Progenitor cell of endocrine pancreas (in vitro differentiated cells): Measurements from ENCODE around the gene SETD1B. TPM values are rescaled to one million over a fixed set of nuclear protein-coding genes. Genes with fewer than 3 reads are reported as not detected.

ENCODE experiments used
- DNase-seq: peaks from one replicate; pipeline ENCODE4 v3.0.0; 2021; ENCODE audit warnings: low spot score; ENCODE audit not compliant: unreplicated experiment
- H3K27ac Mint-ChIP-seq: 2 replicates; pipeline ENCODE4 v1.8.0; 2021; ENCODE audit warnings: mild to moderate bottlenecking, moderate library complexity, mixed read lengths
- H3K27me3 Mint-ChIP-seq: 2 replicates; pipeline ENCODE4 v1.8.0; 2021; ENCODE audit warnings: mixed read lengths
- H3K36me3 Mint-ChIP-seq: 2 replicates; pipeline ENCODE4 v1.8.0; 2022; ENCODE audit warnings: mixed read lengths; ENCODE audit not compliant: insufficient read depth
- H3K4me1 Mint-ChIP-seq: 2 replicates; pipeline ENCODE4 v1.8.0; 2021; ENCODE audit warnings: low read depth, mixed read lengths
- H3K4me3 Mint-ChIP-seq: 2 replicates; pipeline ENCODE4 v1.8.0; 2021; ENCODE audit warnings: low read depth, mild to moderate bottlenecking, moderate library complexity, mixed read lengths
- H3K9me3 Mint-ChIP-seq: 2 replicates; pipeline ENCODE4 v1.8.0; 2021; ENCODE audit warnings: low read depth, mixed read lengths
- CTCF ChIP-seq: fragments of 200-600 bp; sonication (generic); IDR thresholded peaks from one replicate; pipeline ENCODE4 v1.5.0; 2021; ENCODE audit warnings: antibody characterized with exemption, mild to moderate bottlenecking; ENCODE audit not compliant: unreplicated experiment
- total RNA-seq: library from RNA; stranded (reverse); gene quantifications from 2 replicates; pipeline ENCODE4 v1.2.1, GENCODE V29; 2021

Gene SETD1B
- total RNA-seq, 1 donor from 2014 or later = 28.6 TPM

- Mint-ChIP-seq H3K9me3 (no peaks in the 10 kb centered on the region), H3K4me3 (peak overlapping the region; percentile 77), H3K36me3 (peaks cover 19% of the 10 kb centered on the region), H3K27me3 (no peaks in the 10 kb centered on the region), H3K27ac (peak overlapping the region; percentile 42), H3K4me1 (peaks cover 15% of the 10 kb centered on the region)
- DNase-seq = no peak
- TF ChIP-seq CTCF = peak; percentile 19
These were observed 8.6 kb downstream of the SETD1B start for GRCh38 chr12:121812320-121812871.

- peaks cover 15% of the 10 kb centered on the region for H3K4me1 Mint-ChIP-seq
- TF ChIP-seq CTCF = no peak
- peaks cover 21% of the 10 kb centered on the region for H3K36me3 Mint-ChIP-seq
- H3K9me3 Mint-ChIP-seq = no peaks in the 10 kb centered on the region
- peak overlapping the region; percentile 77 for H3K4me3 Mint-ChIP-seq
- DNase-seq = no peak
- no peaks in the 10 kb centered on the region for H3K27me3 Mint-ChIP-seq
- H3K27ac Mint-ChIP-seq = peak overlapping the region; percentile 42
These were observed 9.4 kb downstream of the SETD1B start for GRCh38 chr12:121812921-121813896.

GRCh38 chr12:121813951-121814350 is 10.1 kb downstream of the SETD1B start:
- DNase-seq = no peak
- TF ChIP-seq CTCF = no peak
- H3K27ac Mint-ChIP-seq = no peak overlapping the region
- H3K36me3 Mint-ChIP-seq = peaks cover 17% of the 10 kb centered on the region
- no peaks in the 10 kb centered on the region for H3K27me3 Mint-ChIP-seq
- H3K4me1 Mint-ChIP-seq = peaks cover 15% of the 10 kb centered on the region
- H3K9me3 Mint-ChIP-seq = no peaks in the 10 kb centered on the region
- H3K4me3 Mint-ChIP-seq = no peak overlapping the region

- Mint-ChIP-seq H3K27ac (no peak overlapping the region), H3K9me3 (no peaks in the 10 kb centered on the region), H3K27me3 (no peaks in the 10 kb centered on the region), H3K36me3 (peaks cover 17% of the 10 kb centered on the region), H3K4me3 (no peak overlapping the region), H3K4me1 (peaks cover 15% of the 10 kb centered on the region)
- TF ChIP-seq CTCF = no peak
- DNase-seq = no peak
These were observed 10.8 kb downstream of the SETD1B start for GRCh38 chr12:121814429-121815119.

GRCh38 chr12:121815263-121815662 is 11.5 kb downstream of the SETD1B start:
- DNase-seq = no peak
- Mint-ChIP-seq H3K9me3 (no peaks in the 10 kb centered on the region), H3K27ac (peak overlapping the region; percentile 67), H3K36me3 (peaks cover 16% of the 10 kb centered on the region), H3K4me3 (no peak overlapping the region), H3K4me1 (peaks cover 15% of the 10 kb centered on the region), H3K27me3 (no peaks in the 10 kb centered on the region)
- no peak for TF ChIP-seq CTCF
